ENCODE measurements around the gene HNRNPM.
"Not testable (repeated sequence)": the region's sequence is repeated elsewhere in the genome, so short reads cannot be mapped to it uniquely, and the experiment has no call there.

HNRNPM gene

GRCh38 chr19:8398311-8398771, 46.4 kb upstream of the HNRNPM start:
- TF ChIP-seq, protein P1, sequence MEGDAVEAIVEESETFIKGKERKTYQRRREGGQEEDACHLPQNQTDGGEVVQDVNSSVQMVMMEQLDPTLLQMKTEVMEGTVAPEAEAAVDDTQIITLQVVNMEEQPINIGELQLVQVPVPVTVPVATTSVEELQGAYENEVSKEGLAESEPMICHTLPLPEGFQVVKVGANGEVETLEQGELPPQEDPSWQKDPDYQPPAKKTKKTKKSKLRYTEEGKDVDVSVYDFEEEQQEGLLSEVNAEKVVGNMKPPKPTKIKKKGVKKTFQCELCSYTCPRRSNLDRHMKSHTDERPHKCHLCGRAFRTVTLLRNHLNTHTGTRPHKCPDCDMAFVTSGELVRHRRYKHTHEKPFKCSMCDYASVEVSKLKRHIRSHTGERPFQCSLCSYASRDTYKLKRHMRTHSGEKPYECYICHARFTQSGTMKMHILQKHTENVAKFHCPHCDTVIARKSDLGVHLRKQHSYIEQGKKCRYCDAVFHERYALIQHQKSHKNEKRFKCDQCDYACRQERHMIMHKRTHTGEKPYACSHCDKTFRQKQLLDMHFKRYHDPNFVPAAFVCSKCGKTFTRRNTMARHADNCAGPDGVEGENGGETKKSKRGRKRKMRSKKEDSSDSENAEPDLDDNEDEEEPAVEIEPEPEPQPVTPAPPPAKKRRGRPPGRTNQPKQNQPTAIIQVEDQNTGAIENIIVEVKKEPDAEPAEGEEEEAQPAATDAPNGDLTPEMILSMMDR (IDR thresholded peaks at IDR 0.05; ENCODE audit: low read depth, low read length): no peak
- DNase-seq (ENCODE audit: extremely low read depth, low read depth): no peak

DNA sequence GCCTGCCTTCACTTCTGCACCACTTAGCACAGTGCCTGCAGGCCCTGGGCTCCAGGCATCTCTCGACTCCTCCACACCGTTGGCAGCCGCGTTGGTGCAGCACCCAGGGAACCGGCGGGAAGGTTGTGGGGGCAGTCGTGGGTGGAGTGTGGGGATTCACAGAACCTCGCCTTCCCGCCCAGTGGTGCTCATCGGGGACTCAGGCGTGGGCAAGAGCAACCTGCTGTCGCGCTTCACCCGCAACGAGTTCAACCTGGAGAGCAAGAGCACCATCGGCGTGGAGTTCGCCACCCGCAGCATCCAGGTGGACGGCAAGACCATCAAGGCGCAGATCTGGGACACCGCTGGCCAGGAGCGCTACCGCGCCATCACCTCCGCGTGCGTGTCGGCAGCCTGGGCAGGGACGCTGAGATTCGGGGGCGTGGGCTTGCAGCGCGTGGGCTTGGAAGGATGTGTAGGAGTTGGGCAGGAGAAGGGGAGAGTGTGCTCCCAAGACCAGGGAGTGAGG, 45.0 kb upstream of the HNRNPM start:
- TF ChIP-seq, protein P1 (IDR thresholded peaks at IDR 0.05; ENCODE audit: low read depth, low read length): no peak
- no peak for DNase-seq (ENCODE audit: extremely low read depth, low read depth)

DNA sequence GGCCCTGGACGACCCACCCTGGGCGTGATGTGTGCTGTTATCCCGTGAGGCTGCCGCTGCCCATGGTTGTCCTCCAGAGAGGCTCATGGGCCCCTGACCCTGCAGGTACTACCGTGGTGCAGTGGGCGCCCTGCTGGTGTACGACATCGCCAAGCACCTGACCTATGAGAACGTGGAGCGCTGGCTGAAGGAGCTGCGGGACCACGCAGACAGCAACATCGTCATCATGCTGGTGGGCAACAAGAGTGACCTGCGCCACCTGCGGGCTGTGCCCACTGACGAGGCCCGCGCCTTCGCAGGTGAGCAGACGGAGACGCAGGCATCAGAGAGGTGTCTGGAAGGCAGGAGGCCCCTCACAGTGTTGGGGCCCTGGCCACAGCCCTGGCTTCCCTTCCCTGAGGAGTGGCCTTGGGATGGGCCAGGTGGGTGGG, 42.8 kb upstream of the HNRNPM start:
- TF ChIP-seq, protein P1 (IDR thresholded peaks at IDR 0.05; ENCODE audit: low read depth, low read length): no peak
- no peak for DNase-seq (ENCODE audit: extremely low read depth, low read depth)

GRCh38 chr19:8403098-8403819, 41.5 kb upstream of the HNRNPM start:
- DNase-seq (ENCODE audit: extremely low read depth, low read depth): no peak
- TF ChIP-seq, protein P1 (IDR thresholded peaks at IDR 0.05; ENCODE audit: low read depth, low read length): no peak

DNA sequence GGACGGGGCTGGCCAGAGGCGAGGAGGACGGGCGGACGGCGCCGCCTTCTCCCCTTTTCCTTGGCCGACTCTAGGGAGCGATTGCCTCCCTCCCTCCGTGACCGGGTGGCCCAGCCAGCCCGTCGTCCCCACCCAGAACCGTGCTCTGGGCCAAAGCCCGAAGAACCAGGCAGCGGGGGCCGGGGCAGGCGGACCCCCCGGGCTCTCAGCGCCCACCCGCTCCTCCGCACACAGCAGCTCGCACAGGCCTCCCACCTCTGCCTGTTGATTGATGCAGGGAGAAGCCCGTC, 41.0 kb upstream of the HNRNPM start:
- TF ChIP-seq, protein P1 (IDR thresholded peaks at IDR 0.05; ENCODE audit: low read depth, low read length): no peak
- DNase-seq (ENCODE audit: extremely low read depth, low read depth): no peak

DNA sequence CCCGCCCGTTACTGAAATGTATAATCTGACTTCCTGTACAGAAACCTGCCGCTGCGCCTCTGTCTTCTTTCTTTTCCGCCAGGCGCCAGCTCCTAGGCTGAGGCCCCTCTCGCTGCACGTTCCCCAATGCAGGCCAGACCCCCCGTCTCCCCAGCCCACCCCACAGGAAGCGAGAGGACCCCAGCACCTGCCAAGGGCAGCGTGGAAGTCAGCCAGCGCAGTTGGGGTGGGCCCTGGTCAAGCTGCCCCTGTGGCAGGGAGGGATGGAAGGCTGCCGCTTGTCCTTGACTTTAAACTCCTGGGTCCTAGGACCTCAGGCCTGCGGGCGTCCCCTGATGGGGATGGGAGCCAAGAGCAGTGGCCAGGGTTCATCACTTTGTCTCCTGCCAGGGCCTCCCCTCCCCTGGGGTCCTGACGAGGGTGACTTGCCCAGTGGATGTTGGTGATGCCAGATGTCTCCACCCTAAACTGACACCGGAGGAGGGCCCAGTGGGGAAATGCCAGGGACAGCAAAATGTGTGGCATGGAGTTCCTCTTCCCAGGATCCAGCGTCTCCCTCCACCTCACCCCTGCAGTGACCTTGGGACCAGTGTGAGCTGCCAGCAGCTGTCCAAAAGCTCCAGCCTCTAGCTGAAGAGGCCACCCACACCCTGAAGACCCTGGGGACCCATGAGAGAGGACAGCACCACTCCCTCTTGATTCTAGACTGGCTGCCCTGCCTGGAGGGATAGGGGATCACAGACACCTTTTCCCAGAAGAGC, 40.2 kb upstream of the HNRNPM start:
- TF ChIP-seq, protein P1 (IDR thresholded peaks at IDR 0.05; ENCODE audit: low read depth, low read length): no peak
- no peak for DNase-seq (ENCODE audit: extremely low read depth, low read depth)

- not testable (repeated sequence) for DNase-seq (ENCODE audit: extremely low read depth, low read depth)
These were observed 34.1 kb upstream of the HNRNPM start for GRCh38 chr19:8410718-8411117.
